GM19099 (cell line): ENCODE results near the gene ABCB1.

Source experiments
- POLR2A ChIP-seq: IDR thresholded peaks from 3 replicates; pipeline ENCODE4 v1.6.1; 2011; ENCODE audit warnings: low read depth; ENCODE audit not compliant: insufficient read length; ENCODE audit errors: extremely low read depth

Gene ABCB1

GRCh38 chr7:87545760-87546159, 54.9 kb downstream of the ABCB1 start:
- no peak for TF ChIP-seq POLR2A

- TF ChIP-seq POLR2A = no peak
Observed at GRCh38 chr7:87543623-87544022, 57.1 kb downstream of the ABCB1 start.

DNA sequence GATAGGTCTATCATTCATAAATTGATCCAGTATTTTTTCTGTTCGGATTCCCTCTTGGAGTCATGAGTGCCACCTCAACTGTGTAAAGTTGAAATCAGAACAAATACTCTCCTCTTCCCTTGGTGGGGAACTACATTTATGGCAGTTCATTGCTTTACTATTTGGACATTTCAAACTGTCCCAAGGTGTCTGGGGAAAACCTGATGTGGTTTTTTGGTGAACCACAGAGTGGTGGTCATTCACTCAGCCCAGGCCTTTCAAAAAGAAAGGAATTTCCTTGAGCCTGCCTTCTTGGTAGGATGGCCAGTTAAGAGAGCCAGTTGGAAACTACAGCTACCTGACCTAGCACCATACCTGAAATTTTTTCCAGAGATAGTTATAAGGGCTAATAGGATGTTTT, 59.0 kb downstream of the ABCB1 start:
- TF ChIP-seq POLR2A = no peak

DNA sequence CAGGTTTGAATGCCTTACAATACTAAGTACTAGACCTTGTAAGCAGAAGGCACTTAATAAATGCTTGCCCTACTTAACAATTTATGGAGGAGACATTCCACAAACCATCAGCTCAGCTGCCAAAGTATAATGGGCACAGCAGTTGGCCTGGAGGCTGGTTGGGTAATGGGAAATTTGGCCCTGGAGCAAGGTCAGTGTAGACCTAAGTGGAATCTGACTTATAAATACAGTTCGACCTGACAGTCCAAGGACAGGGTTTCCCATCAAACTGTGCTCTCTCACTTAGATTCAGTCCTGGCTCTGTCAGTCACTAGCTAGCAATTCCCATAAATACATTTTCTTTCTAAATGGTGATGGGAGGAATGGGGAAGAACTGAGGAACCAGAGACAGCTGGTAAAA, 62.6 kb downstream of the ABCB1 start:
- no peak for TF ChIP-seq POLR2A

- no peak for TF ChIP-seq POLR2A
Observed at GRCh38 chr7:87534072-87534471, 66.6 kb downstream of the ABCB1 start.

DNA sequence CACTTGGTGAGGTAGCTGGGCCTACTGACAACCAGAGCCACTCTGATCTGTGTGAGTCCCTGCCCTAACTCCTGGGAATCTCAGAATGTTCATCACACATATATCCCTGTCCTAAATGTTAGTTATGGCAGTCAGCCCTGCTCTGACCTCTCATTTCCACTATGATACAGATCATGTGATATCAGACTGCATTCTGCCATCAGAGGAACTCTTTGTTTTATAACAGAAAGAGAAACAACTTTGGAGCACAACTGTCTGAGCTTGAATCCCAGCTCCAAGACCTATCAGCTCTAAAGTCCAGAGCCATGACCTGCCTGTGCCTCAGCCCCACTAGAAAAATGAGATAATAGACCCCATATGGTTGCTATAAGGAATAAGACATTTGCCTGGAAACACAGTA, 70.6 kb downstream of the ABCB1 start:
- TF ChIP-seq POLR2A = no peak

GRCh38 chr7:87528730-87529129, 72.0 kb downstream of the ABCB1 start:
- TF ChIP-seq POLR2A = no peak

- TF ChIP-seq POLR2A = no peak
Observed at GRCh38 chr7:87518735-87519134, 81.9 kb downstream of the ABCB1 start.

- TF ChIP-seq POLR2A = no peak
Observed at GRCh38 chr7:87517891-87518290, 82.8 kb downstream of the ABCB1 start.

DNA sequence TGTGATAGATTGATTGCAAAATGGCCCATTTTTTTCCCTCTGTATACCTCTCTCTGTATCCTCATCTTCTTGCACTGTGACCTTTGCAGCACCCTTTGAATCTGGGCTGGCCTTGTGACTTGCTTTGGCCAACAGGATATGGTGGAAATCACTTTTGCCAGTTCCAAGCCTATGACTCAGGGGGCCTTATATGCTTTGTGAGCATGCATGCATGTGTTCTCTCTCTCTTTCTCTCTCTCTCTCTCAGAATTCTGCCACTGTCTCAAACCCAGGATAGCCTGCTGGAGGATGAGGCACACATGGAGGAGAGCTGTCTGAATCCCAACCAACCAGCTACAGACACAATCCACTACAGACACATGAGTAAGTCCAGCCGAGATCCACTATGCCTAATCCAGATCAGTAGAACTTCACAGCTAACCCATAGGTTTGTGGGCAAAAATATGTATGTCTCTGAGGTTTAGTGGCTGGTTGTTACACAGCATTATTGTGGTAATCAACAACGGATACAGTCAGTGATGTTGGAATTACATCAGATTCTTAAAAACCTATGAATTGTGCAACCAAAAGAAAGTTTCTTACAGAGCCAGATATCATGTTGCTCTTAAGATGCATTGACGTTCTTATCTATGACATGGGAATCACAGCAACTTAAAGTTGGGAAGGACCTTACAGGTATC, 83.4 kb downstream of the ABCB1 start:
- TF ChIP-seq POLR2A = no peak

GRCh38 chr7:87513735-87514335, 86.8 kb downstream of the ABCB1 start:
- no peak for TF ChIP-seq POLR2A

DNA sequence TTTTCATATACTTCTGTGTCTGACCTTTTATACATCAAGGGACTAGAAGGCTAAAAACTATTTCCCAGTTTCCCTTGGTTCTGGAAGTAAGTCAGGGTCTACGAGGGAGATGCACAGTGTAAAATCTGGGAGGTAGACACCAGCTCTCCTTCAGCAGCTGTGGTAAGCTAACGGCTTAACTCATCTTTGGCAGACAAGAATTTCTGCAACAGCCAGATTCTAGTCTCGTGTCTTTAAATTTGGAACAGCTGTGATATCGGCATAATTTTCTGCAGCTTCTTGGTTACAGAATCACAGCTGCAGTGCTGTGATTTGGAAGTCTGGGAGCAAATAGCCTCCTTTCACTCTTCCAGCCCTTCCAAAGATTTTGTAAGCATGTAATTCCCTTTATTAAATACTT, 87.8 kb downstream of the ABCB1 start:
- TF ChIP-seq POLR2A = no peak

DNA sequence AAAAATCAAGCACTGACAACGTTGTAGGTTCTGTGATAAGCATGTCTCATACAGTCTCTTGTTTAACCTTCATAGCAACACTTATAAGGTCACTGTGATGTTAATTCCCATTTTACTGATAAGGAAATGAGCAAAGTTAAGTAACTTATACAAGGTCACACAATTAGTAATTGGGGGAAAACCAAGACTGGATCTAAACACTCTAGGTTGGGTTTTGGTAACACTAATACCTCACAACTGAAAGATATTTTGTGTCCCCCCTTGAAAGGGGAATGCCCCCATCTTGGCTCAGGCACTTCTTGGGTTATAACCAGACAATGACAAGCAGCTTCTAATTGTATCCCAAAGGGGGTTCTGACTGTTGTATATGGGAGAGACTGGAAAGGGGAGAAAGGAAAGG, 89.2 kb downstream of the ABCB1 start:
- TF ChIP-seq POLR2A = no peak

- TF ChIP-seq POLR2A = no peak
Observed at GRCh38 chr7:87510411-87510875, 90.2 kb downstream of the ABCB1 start.

DNA sequence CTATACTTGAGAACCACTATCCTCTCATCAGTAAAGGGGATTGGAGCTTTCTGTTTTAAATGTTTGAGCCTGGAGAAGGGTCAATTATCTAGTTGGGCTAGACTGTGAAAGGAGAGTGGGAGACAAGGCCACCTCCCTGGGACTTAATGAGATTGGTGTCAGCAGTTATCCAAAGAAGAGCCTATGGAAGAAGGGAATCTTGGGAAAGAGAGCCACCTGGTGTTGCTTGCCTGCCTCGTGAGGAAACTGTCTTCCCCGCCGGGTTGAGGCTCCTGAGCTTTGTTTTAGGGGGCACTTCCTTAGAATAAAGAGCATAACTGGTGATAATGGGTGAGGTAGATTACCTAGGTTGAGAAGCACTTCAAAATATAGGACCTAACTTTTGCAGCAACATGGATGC, 93.2 kb downstream of the ABCB1 start:
- TF ChIP-seq POLR2A = no peak
